Testis (tissue), 3 donors: Measurements from ENCODE around the gene FOXN3. TPM values are rescaled to one million over a fixed set of nuclear protein-coding genes. Genes with fewer than 3 reads are reported as not detected.

Source experiments
- DNase-seq: peaks from one replicate; pipeline ENCODE4 v3.0.0-alpha.2; 2019
- H3K27ac ChIP-seq, 2 donors: fragments of 200-600 bp; sonication (generic); one replicate each; pipeline ENCODE4 v1.5.1; 2019
- H3K27me3 ChIP-seq: fragments of 200-600 bp; sonication (generic); one replicate; pipeline ENCODE4 v1.5.1; 2019
- H3K36me3 ChIP-seq: fragments of 200-600 bp; sonication (generic); one replicate; pipeline ENCODE4 v1.5.1; 2017; ENCODE audit warnings: low read depth; ENCODE audit errors: missing control alignments
- H3K4me1 ChIP-seq: fragments of 200-600 bp; sonication (generic); one replicate; pipeline ENCODE4 v1.5.1; 2019
- H3K4me3 ChIP-seq, 2 donors: fragments of 200-600 bp; sonication (generic); one replicate each; pipeline ENCODE4 v1.5.1; 2017 to 2019
- H3K9me3 ChIP-seq: fragments of 200-600 bp; sonication (generic); one replicate; pipeline ENCODE4 v1.5.1; 2017
- POLR2A ChIP-seq: fragments of 450-650 bp; IDR thresholded peaks from one replicate; pipeline ENCODE4 v1.6.1; 2017; ENCODE audit warnings: antibody characterized with exemption, mild to moderate bottlenecking, moderate library complexity
- WGBS, 2 donors: methylation state at CpG; one replicate each; pipeline ENCODE4 v1.1.5; 2018; 5-methylcytosine and 5-hydroxymethylcytosine counted together
- intact Hi-C: fragments of 100-400 bp; cut with DNase I; formaldehyde crosslinking; loops from one replicate; pipeline ENCODE4 v1.15.1; 2023; ENCODE audit warnings: low total_unique reads
- polyA plus RNA-seq: library from polyadenylated mRNA; stranded (reverse); fragments of 350-450 nt; fragmentation: Illumina TruSeq; extraction: RNeasy Lipid Tissue Mini Kit (QIAGEN cat#74804); gene quantifications from one replicate; pipeline ENCODE4 v1.2.3, GENCODE V29; 2014; ENCODE audit warnings: low read depth, low replicate concordance; ENCODE audit not compliant: insufficient read depth
- total RNA-seq, 2 donors: library from RNA; depleted of rRNA; stranded (reverse); fragments of >200 nt; gene quantifications; one replicate each; pipeline ENCODE4 v1.2.3, GENCODE V29; 2016
- TF ChIP-seq, protein P1 (sequence below), 3 experiments: fragments of 450-650 bp in 2 of 3; fragments of 200-600 bp in 1 of 3; sonication (generic) in 1 of 3; IDR thresholded peaks; one replicate each; pipeline ENCODE4 v1.5.1; 2016 to 2019; ENCODE audit warnings: antibody characterized with exemption in 3 of 3, mild to moderate bottlenecking in 2 of 3, moderate library complexity in 1 of 3

The FOXN3 gene
- total and polyA plus RNA-seq, 3 donors from 2014 or later, result 40.7 to 103 (median 100) TPM

DNA sequence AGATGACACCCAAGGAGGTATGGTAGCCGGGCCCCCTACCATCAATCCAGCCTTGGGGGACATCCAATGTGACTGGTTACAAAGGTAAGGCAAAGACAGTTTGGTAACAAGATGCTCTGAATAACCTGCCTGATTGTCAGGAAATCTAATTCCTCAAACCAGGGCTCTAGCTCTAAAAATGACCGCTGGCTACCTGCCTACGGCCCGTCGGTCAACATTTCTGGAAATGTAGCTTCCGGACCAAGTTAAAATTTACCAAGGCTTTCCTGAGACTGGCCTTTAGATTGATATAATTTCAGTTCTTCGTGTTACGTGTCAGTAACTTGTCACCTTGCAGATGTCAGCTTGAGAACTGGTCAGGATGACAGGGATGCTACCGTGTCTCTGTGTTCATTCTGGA, 34.2 kb upstream of the FOXN3 start:
- Histone ChIP-seq H3K27me3 (no peaks in the 10 kb centered on the region), H3K36me3 (no peaks in the 10 kb centered on the region), H3K4me3 (no peak overlapping the region), H3K4me1 (peaks cover 3% of the 10 kb centered on the region), H3K9me3 (no peaks in the 10 kb centered on the region), H3K27ac (no peak overlapping the region)
- intact Hi-C loops, result no loop called here
- 95 to 96% methylated on average over 9 of the region's 9 CpGs for WGBS, 2 donors
- no peak for TF ChIP-seq POLR2A
- TF ChIP-seq, protein P1, sequence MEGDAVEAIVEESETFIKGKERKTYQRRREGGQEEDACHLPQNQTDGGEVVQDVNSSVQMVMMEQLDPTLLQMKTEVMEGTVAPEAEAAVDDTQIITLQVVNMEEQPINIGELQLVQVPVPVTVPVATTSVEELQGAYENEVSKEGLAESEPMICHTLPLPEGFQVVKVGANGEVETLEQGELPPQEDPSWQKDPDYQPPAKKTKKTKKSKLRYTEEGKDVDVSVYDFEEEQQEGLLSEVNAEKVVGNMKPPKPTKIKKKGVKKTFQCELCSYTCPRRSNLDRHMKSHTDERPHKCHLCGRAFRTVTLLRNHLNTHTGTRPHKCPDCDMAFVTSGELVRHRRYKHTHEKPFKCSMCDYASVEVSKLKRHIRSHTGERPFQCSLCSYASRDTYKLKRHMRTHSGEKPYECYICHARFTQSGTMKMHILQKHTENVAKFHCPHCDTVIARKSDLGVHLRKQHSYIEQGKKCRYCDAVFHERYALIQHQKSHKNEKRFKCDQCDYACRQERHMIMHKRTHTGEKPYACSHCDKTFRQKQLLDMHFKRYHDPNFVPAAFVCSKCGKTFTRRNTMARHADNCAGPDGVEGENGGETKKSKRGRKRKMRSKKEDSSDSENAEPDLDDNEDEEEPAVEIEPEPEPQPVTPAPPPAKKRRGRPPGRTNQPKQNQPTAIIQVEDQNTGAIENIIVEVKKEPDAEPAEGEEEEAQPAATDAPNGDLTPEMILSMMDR (IDR thresholded peaks at IDR 0.05), result no peak
- DNase-seq, result no peak

DNA sequence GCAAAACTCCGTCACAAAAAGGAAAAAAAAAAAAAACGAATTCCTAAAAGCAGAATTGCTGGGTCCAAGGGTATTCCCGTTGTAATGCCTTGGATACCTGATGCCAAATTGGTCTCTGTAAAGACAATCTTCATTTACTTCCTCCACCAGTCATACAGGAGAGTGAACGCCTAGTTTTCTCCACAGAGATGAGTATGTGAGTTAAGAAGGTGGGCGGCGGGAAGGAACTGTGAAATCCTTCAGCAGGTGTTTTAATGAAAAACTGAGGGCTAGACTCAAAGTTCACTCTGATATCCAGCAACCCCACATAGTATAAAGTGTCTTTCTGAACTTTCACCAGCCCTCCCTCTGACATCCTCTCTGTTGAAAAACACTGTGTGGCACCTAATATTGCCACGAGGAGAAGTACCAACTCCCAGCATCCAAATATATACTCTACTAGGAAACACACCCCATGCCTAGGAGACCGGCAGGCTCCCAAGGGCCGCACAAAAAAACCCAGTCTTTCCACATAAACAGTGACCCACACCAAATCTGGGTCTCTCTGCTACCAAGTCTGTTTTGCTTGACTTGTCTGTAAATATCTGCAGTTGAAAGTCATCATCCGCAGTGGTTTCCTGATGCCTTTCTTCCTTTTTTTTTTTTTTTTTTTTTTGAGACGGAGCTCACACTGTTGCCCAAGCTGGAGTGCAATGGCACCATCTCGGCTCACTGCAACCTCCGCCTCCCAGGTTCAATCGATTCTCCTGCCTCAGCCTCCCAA, 30.3 kb upstream of the FOXN3 start:
- no peaks in the 10 kb centered on the region for H3K27me3 ChIP-seq
- H3K4me1 ChIP-seq, result no peaks in the 10 kb centered on the region
- TF ChIP-seq, protein P1 (IDR thresholded peaks at IDR 0.05), result no peak
- TF ChIP-seq POLR2A, result no peak
- 89 to 90% methylated on average over 14 of the region's 14 CpGs for WGBS, 2 donors
- H3K36me3 ChIP-seq, result no peaks in the 10 kb centered on the region
- intact Hi-C loops, result no loop called here
- H3K9me3 ChIP-seq, result no peaks in the 10 kb centered on the region
- H3K4me3 ChIP-seq, result no peak overlapping the region
- no peak for DNase-seq
- no peak overlapping the region for H3K27ac ChIP-seq

DNA sequence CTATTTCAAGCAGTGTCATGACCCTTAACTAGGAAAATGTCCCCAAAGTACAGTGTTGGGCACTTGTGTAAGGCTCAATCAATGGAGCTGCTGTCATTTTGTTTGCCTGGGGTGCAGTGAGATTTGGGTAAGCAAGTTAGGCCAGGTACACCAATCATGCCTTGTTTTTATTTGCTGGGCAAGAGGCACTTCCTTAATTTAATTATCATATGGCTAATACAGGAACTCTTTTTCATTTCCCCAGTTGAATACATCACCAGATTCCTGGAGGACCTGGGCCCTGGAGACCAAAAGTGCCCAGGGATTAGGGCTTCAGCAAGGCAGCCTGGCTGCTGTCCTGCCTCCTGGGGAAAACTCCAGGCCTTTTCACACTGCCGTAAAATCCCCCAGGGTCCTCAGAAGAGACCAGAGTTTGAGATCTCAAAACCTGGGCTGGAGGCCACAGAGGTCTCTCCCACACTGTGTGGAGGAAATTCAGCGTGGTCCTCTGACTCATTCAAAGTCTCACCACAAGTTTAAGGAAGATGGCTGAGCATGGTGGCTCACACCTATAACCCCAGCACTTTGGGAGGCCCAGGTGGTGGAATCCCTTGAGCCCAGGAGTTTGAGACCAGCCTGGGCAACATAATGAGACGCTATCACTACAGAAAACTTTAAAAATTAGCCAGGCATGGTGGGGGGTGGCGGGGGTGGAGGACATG, 28.4 kb upstream of the FOXN3 start:
- Histone ChIP-seq H3K4me3 (no peak overlapping the region), H3K27me3 (no peaks in the 10 kb centered on the region), H3K9me3 (no peaks in the 10 kb centered on the region), H3K27ac (no peak overlapping the region), H3K36me3 (no peaks in the 10 kb centered on the region), H3K4me1 (no peaks in the 10 kb centered on the region)
- intact Hi-C loops, result no loop called here
- no peak for DNase-seq
- TF ChIP-seq, protein P1 (IDR thresholded peaks at IDR 0.05), result no peak
- no peak for TF ChIP-seq POLR2A
- 50 to 70% methylated on average over 2 to 4 of the region's 4 CpGs for WGBS, 2 donors

DNA sequence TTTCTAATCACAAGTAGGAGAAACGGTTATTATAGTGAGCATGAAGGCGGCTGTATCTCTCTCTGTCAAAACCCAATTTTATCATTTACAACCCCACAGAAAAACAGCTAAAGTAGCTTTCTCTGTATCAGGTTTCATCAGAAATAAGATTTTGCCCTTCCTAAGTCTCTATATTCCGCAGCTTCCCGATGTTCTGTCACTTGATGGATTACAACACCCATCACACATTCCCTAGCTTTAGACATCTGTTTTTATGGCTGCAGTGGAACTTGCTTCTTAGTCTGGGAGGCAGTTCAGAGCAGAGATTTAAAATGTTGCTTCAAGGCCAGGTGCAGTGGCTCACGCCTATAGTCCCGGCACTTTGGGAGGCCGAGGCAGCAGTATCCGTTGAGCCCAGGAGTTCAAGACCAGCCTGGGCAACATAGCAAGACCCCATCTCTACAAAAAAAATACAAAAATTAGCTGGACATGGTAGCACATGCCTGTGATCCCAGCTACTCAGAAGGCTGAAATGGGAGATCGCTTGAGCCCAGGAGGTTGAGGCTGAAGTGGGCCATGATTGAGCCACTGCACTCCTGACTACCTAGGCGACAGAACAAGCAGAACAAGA, 27.6 kb upstream of the FOXN3 start:
- WGBS, 2 donors, result 84% methylated on average over 10 of the region's 10 CpGs
- Histone ChIP-seq H3K4me1 (no peaks in the 10 kb centered on the region), H3K9me3 (no peaks in the 10 kb centered on the region), H3K27me3 (no peaks in the 10 kb centered on the region), H3K36me3 (no peaks in the 10 kb centered on the region), H3K27ac (no peak overlapping the region), H3K4me3 (no peak overlapping the region)
- TF ChIP-seq, protein P1 (IDR thresholded peaks at IDR 0.05), result no peak
- no peak for TF ChIP-seq POLR2A
- DNase-seq, result no peak
- intact Hi-C loops, result no loop called here
